ENCODE results near the gene UNC93A.

- TF ChIP-seq CTCF (conservative IDR thresholded peaks at IDR 0.05; ENCODE audit: low read length), result no peak
- TF ChIP-seq EZH2phosphoT487 (IDR thresholded peaks at IDR 0.05; ENCODE audit: borderline replicate concordance, low read depth, low read length), result no peak
These were observed 14.2 kb upstream of the UNC93A start for GRCh38 chr6:167276772-167277533.
